Natural killer cell (primary cell): Measurements from ENCODE around the gene LYVE1. TPM values are rescaled to one million over a fixed set of nuclear protein-coding genes. Genes with fewer than 3 reads are reported as not detected.

Experiments used
- ATAC-seq, 3 donors: fragments of 150-1000 bp in 2 of 3; fragments of 200-7000 bp in 1 of 3; cut with Tn5 transposase; 1 replicate in 1 of 3; 2 replicates in 2 of 3; pipeline ENCODE4 v1.10.0; 2021; ENCODE audit warnings: mild to moderate bottlenecking in 2 of 3, moderate library complexity in 2 of 3
- DNase-seq, 2 donors: peaks; one replicate each; pipeline versions ENCODE4 v3.0.0 to v3.0.0-alpha.2; 2013 to 2021; ENCODE audit warnings: mixed read lengths in 1 of 2
- H3K27ac ChIP-seq: one replicate; pipeline ENCODE4 v1.5.1; 2013; ENCODE audit warnings: mild to moderate bottlenecking, low read length
- H3K27me3 ChIP-seq: one replicate; pipeline ENCODE4 v1.6.1; 2013; ENCODE audit warnings: low read length; ENCODE audit not compliant: control insufficient read depth, insufficient read depth
- H3K36me3 ChIP-seq: one replicate; pipeline ENCODE4 v1.6.1; 2013; ENCODE audit warnings: low read length; ENCODE audit not compliant: control insufficient read depth, insufficient read depth
- H3K4me1 ChIP-seq: one replicate; pipeline ENCODE4 v1.6.1; 2013; ENCODE audit warnings: low read length; ENCODE audit not compliant: control insufficient read depth, insufficient read depth
- H3K4me3 ChIP-seq: one replicate; pipeline ENCODE4 v1.5.1; 2013; ENCODE audit warnings: low read length
- H3K9me3 ChIP-seq: one replicate; pipeline ENCODE4 v1.6.1; 2013; ENCODE audit warnings: low read length; ENCODE audit not compliant: control insufficient read depth, insufficient read depth
- H3K27ac Mint-ChIP-seq, 2 donors: one replicate each; pipeline ENCODE4 v1.8.0; 2022; ENCODE audit warnings: mild to moderate bottlenecking in 2 of 2, mixed read lengths in 2 of 2, moderate library complexity in 1 of 2
- H3K27me3 Mint-ChIP-seq, 2 donors: one replicate each; pipeline ENCODE4 v1.8.0; 2022; ENCODE audit warnings: low read depth in 2 of 2, mixed read lengths in 2 of 2
- H3K36me3 Mint-ChIP-seq: one replicate; pipeline ENCODE4 v1.8.0; 2022; ENCODE audit warnings: mixed read lengths
- H3K4me1 Mint-ChIP-seq, 2 donors: one replicate each; pipeline ENCODE4 v1.8.0; 2022; ENCODE audit warnings: mixed read lengths in 2 of 2
- H3K4me3 Mint-ChIP-seq: one replicate; pipeline ENCODE4 v1.8.0; 2022; ENCODE audit warnings: mild to moderate bottlenecking, moderate library complexity, mixed read lengths
- H3K9me3 Mint-ChIP-seq, 2 donors: one replicate each; pipeline ENCODE4 v1.8.0; 2022; ENCODE audit warnings: mixed read lengths in 2 of 2
- WGBS: methylation state at CpG from one replicate; pipeline ENCODE4 v1.1.7; 2013; ENCODE audit warnings: missing lambda C conversion rate; ENCODE audit not compliant: insufficient coverage; 5-methylcytosine and 5-hydroxymethylcytosine counted together
- intact Hi-C: fragments of 100-400 bp; cut with micrococcal nuclease; formaldehyde crosslinking; loops from one replicate; pipeline ENCODE4 v1.14.2; 2022
- total RNA-seq, 4 donors: library from RNA; stranded (reverse); fragments of 120-200 nt in 1 of 4; gene quantifications; one replicate each; pipeline versions ENCODE4 v1.2.3 to v1.2.4, GENCODE V29; 2013 to 2022
- TF ChIP-seq, protein P1 (sequence below): fragments of 200-600 bp; IDR thresholded peaks from one replicate; pipeline ENCODE4 v1.8.0; 2022; ENCODE audit warnings: antibody characterized with exemption

The LYVE1 gene
- total RNA-seq, 3 donors from 2014 or later (not counting 1 experiment from before 2014, with no cell fraction given) = not detected

DNA sequence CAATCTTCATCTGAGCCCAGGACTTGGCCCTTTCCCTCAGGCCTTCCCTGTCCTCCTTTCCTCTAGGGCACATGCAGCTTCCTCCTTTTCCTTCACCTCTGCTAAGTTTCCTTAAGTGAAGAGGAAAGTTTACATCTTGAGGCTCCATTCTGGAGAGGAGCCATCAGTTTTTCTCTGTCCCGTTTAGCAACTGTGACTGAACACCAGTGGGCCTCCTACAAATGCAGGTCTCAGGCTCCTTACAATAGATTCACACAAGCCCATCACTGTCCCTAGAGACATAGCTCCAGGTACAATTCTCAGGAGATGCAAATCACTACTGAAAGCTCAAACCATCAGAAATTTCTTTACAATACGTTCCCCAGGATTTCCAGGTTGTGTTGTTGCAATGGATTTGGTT lies 23.3 kb upstream of the LYVE1 start:
- no peak overlapping the region for H3K4me3 Mint-ChIP-seq

DNA sequence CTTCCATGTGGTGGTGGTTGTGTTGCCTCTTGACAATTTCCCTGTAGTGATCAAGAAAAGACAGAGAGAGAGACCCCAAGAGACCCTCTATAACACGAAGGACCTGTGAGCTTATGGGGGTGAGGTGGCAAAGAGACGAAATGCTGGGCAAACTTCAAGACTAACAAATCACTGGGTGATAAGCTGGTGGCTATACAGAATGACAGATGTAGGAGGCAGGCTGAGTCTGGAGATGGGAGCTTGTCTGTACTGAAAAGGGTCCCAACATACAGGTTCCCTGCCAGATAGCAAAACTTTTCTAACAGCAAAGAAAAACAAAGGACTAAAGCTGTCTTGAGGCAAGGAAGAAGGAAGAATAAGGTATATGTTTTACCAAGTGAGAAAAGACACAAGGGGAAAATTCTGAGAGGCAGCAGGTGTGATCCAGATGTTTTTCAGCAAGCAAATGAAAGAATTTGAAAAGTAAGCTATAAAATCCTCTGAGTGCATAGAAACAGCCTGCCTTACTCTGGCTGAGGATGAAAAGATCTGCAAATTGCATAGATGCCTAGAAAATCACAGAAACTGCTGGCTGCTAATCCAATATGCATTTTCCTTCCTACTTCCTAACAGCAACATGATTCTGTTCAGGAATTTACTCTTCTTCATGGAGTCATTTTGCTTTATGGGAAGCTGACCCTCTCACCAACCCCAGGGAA lies 21.9 kb upstream of the LYVE1 start:
- H3K27ac Mint-ChIP-seq = no peak overlapping the region
- intact Hi-C loops = no loop called here
- WGBS = 93% methylated on average over 2 of the region's 2 CpGs
- DNase-seq (no peak), ATAC-seq (no peak)
- no peak overlapping the region for H3K4me3 Mint-ChIP-seq
- H3K9me3 ChIP-seq = no peaks in the 10 kb centered on the region
- H3K9me3 Mint-ChIP-seq = no peaks in the 10 kb centered on the region
- no peak overlapping the region for H3K27ac ChIP-seq
- TF ChIP-seq, protein P1, sequence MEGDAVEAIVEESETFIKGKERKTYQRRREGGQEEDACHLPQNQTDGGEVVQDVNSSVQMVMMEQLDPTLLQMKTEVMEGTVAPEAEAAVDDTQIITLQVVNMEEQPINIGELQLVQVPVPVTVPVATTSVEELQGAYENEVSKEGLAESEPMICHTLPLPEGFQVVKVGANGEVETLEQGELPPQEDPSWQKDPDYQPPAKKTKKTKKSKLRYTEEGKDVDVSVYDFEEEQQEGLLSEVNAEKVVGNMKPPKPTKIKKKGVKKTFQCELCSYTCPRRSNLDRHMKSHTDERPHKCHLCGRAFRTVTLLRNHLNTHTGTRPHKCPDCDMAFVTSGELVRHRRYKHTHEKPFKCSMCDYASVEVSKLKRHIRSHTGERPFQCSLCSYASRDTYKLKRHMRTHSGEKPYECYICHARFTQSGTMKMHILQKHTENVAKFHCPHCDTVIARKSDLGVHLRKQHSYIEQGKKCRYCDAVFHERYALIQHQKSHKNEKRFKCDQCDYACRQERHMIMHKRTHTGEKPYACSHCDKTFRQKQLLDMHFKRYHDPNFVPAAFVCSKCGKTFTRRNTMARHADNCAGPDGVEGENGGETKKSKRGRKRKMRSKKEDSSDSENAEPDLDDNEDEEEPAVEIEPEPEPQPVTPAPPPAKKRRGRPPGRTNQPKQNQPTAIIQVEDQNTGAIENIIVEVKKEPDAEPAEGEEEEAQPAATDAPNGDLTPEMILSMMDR = no peak
- no peaks in the 10 kb centered on the region for H3K36me3 ChIP-seq
- no peak overlapping the region for H3K4me3 ChIP-seq
- peaks cover 0 to 5% of the 10 kb centered on the region in 2 donors for H3K4me1 Mint-ChIP-seq
- H3K27me3 Mint-ChIP-seq = peaks cover 0 to 12% of the 10 kb centered on the region in 2 donors
- no peaks in the 10 kb centered on the region for H3K36me3 Mint-ChIP-seq
- H3K4me1 ChIP-seq = no peaks in the 10 kb centered on the region
- no peaks in the 10 kb centered on the region for H3K27me3 ChIP-seq

More for the DNA sequence above, 23.3 kb upstream of the LYVE1 start:
- intact Hi-C loops = no loop called here
- Histone ChIP-seq H3K4me3 (no peak overlapping the region), H3K27me3 (no peaks in the 10 kb centered on the region), H3K36me3 (no peaks in the 10 kb centered on the region), H3K9me3 (no peaks in the 10 kb centered on the region), H3K27ac (no peak overlapping the region), H3K4me1 (no peaks in the 10 kb centered on the region)
- Mint-ChIP-seq H3K4me1 (peaks cover 0 to 5% of the 10 kb centered on the region in 2 donors), H3K9me3 (no peaks in the 10 kb centered on the region), H3K36me3 (no peaks in the 10 kb centered on the region), H3K27ac (no peak overlapping the region), H3K27me3 (peaks cover 0 to 9% of the 10 kb centered on the region in 2 donors)
- DNase-seq (no peak), ATAC-seq (no peak)
- TF ChIP-seq, protein P1 = no peak
- WGBS = 90% methylated on average over 2 of the region's 2 CpGs

DNA sequence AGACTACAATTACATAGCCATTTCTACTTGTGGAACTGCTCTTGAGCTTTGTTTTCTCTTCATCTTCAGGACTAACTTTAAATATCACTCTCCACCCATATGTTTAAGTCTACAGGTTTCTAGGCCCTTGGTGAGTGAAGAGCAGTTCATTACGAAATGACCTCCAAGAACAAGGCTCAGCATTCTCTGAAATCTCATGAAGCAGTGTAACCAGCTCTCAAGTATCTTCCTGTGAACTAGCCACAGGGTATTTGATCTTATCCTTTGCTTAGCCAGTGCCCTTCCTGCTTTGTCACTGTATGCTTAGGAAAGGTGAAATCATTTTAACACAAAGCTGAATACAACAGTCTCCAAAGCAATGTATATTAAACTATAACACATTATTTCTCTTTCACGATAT lies 20.4 kb upstream of the LYVE1 start:
- H3K4me1 Mint-ChIP-seq = peaks cover 0 to 5% of the 10 kb centered on the region in 2 donors
- peaks cover 0 to 12% of the 10 kb centered on the region in 2 donors for H3K27me3 Mint-ChIP-seq
- intact Hi-C loops = no loop called here
- 33% methylated on average over 1 of the region's 2 CpGs for WGBS
- H3K27ac Mint-ChIP-seq = no peak overlapping the region
- TF ChIP-seq, protein P1 = no peak
- Histone ChIP-seq H3K4me3 (no peak overlapping the region), H3K36me3 (no peaks in the 10 kb centered on the region), H3K4me1 (no peaks in the 10 kb centered on the region), H3K9me3 (no peaks in the 10 kb centered on the region), H3K27ac (no peak overlapping the region), H3K27me3 (no peaks in the 10 kb centered on the region)
- peak in 1 of 3 donors; percentile 78 for ATAC-seq
- no peak for DNase-seq
- no peak overlapping the region for H3K4me3 Mint-ChIP-seq
- no peaks in the 10 kb centered on the region for H3K36me3 Mint-ChIP-seq
- H3K9me3 Mint-ChIP-seq = no peaks in the 10 kb centered on the region

DNA sequence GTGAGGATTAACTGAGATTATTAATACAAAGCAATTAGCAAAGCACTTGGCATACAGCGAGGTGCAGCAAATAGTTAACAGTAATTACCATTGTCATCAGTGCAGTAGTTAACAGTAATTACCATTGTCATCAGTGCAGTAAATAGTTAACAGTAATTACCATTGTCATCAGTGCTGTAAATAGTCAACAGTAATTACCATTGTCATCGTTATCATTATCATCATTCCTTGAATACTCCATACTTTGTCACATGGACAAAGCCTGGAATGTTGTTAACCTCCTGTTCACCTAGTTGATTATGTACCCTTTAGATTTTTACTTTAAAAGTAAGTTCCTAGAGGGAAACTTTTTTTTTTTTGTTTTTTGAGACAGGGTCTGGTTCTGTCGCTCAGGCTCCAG lies 19.5 kb upstream of the LYVE1 start:
- TF ChIP-seq, protein P1 = no peak
- no peaks in the 10 kb centered on the region for H3K36me3 Mint-ChIP-seq

More for the DNA sequence above, 19.5 kb upstream of the LYVE1 start:
- H3K27ac ChIP-seq = no peak overlapping the region
- Mint-ChIP-seq H3K4me1 (peaks cover 0 to 5% of the 10 kb centered on the region in 2 donors), H3K27ac (no peak overlapping the region), H3K4me3 (no peak overlapping the region), H3K9me3 (no peaks in the 10 kb centered on the region), H3K27me3 (peaks cover 5 to 19% of the 10 kb centered on the region in 2 donors)
- ATAC-seq (no peak), DNase-seq (no peak)
- intact Hi-C loops = no loop called here
- no peaks in the 10 kb centered on the region for H3K27me3 ChIP-seq
- no peak overlapping the region for H3K4me3 ChIP-seq
- no peaks in the 10 kb centered on the region for H3K4me1 ChIP-seq
- no peaks in the 10 kb centered on the region for H3K36me3 ChIP-seq
- no peaks in the 10 kb centered on the region for H3K9me3 ChIP-seq
- WGBS = 94% methylated on average over 2 of the region's 3 CpGs
